GM12874 (cell line): ENCODE data around the gene DAAM2.

Source experiments
- TF ChIP-seq, protein P1 (sequence below): IDR thresholded peaks from 2 replicates; pipeline ENCODE4 v1.5.1; 2011; ENCODE audit warnings: low read depth, mild to moderate bottlenecking, control low read depth, low read length, moderate library complexity; ENCODE audit not compliant: insufficient read depth

The DAAM2 gene

DNA sequence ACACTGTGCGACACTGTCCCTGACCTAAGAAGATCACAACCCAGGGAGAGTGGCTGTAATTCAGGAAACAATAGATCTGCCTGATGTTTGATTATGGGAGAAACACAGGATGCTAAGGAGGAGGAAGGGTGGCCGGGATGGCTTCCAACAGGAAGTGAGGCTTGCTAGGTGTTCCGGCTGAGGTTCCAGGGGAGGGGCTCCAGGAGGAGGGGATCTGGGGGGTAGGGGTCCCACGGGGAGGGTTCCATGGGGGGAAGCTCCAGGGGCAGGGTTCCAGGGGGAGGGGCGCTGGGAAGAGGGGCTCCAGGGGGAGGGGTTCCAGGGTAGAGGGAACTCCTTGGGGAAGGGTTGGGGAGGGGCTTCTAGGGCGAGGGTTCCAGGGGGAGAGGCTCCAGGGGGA, 48.6 kb downstream of the DAAM2 start:
- TF ChIP-seq, protein P1, sequence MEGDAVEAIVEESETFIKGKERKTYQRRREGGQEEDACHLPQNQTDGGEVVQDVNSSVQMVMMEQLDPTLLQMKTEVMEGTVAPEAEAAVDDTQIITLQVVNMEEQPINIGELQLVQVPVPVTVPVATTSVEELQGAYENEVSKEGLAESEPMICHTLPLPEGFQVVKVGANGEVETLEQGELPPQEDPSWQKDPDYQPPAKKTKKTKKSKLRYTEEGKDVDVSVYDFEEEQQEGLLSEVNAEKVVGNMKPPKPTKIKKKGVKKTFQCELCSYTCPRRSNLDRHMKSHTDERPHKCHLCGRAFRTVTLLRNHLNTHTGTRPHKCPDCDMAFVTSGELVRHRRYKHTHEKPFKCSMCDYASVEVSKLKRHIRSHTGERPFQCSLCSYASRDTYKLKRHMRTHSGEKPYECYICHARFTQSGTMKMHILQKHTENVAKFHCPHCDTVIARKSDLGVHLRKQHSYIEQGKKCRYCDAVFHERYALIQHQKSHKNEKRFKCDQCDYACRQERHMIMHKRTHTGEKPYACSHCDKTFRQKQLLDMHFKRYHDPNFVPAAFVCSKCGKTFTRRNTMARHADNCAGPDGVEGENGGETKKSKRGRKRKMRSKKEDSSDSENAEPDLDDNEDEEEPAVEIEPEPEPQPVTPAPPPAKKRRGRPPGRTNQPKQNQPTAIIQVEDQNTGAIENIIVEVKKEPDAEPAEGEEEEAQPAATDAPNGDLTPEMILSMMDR, result no peak

- TF ChIP-seq, protein P1, result no peak
Measured at GRCh38 chr6:39841291-39841690, 49.1 kb downstream of the DAAM2 start.

DNA sequence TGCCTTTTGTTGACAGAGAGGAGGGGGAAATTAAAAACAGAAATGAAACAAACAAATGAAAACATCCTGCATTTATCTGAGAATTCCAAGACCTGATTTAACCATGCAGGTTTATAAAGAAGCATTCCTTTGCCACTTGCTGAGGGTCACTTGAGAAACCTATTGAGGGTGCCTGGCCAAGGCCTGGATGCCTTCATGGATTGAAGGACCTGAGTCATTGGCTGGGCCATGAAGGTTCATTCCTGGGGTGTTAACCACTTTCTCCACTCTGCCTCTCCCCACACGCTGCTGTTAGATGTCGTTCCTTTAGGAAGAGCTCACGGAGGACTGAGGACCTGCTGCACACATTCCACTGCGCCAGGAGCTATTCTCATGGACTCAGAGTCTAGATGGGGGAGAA, 49.7 kb downstream of the DAAM2 start:
- TF ChIP-seq, protein P1, result no peak

DNA sequence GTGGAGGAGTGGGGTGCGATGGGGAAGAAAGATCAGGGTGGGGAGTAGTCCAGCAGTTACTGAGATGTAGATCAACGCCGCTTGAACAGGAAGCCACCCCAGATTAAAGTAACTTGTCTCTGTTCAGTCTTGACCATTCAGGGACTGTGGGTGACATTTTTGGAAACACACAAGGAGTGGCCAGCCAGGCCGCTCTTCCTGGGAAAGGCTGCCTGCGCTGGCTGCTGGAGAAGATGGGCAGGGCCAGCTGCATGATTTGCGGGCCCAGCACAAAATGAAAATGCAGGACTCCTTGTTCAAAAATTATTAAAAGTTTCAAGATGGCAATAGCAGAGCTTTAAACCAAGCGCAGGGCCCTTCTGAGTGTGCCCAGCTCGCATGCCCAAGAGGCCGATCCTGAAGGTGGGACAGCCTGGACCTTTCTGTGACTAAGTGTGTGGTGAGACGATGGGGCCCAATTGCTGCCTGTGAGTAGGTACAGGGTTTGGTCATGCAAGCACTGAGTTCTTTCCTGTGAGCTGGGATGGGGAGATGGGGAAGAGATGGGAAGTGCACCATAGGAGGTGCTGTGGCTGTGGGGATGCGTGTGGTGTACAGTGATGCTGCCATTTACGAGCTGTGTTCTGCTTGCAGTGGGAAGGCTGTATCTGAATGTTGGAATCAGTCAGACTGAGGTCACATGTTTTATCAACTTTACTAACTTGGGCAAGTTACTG, 51.3 kb downstream of the DAAM2 start:
- TF ChIP-seq, protein P1, result no peak

DNA sequence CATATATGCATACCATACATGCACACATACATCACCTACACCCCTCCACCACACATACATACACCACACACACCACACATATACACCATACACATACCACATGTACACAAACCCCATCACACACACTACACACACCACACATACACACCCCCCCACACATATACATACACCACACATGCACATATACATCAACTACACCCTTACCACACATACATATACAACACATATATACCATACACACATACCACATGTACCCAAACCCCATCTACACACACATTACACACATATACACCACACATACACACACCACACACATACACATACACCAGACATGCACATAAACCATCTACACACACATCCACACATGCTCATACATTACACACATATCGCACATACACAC, 52.7 kb downstream of the DAAM2 start:
- TF ChIP-seq, protein P1, result no peak

DNA sequence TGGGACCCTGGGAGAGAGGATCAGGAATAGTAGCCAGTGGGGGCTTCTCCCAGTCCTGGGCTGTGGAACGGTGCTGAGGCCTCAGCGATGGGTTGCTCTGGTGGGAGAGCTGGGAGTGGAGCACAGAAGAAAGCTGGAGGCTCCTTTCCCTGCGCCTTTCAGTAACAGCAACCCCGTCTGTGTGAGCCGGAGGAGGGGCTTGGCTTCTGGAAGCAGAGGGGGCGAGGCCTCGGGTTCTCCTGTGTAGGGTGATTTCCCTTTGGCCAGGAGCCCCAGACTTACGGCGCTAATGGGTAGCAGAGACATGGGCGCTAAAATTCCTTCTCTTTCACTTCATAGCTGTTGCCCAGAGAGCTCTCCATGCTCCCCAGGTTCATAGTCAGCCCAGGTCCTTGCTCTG, 55.0 kb downstream of the DAAM2 start:
- TF ChIP-seq, protein P1, result no peak

DNA sequence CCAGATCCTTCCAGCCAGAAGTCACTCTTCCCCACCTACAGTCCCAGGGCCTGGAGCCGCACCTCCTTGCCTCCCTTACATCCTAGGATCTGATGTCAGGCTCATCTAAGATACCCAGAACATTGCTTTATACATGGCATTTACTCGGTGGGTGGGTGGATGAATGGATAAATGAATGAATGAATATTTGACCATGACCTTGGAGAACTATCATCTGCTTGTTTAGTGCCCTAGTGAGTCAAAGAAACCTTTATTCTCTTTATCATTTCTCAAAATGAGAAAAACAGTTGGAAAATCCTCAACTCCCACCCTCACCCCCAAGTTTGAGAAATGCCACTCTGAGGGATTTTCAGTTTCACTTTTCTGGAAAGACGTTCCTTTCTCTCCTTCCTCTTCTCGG, 56.0 kb downstream of the DAAM2 start:
- TF ChIP-seq, protein P1, result no peak
